Measurements from ENCODE around the gene LIMCH1.

- no peak for TF ChIP-seq CTCF (conservative IDR thresholded peaks at IDR 0.05; ENCODE audit: low read length)
- no peak for TF ChIP-seq EZH2phosphoT487 (IDR thresholded peaks at IDR 0.05; ENCODE audit: borderline replicate concordance, low read depth, low read length)
Observed at GRCh38 chr4:41600243-41600912, 62.4 kb downstream of the LIMCH1 start.
